Measurements from ENCODE around the gene KCNQ4.

Gene KCNQ4

GRCh38 chr1:40755067-40755466 is 28.5 kb upstream of the KCNQ4 start:
- DNase-seq: no peak

- no peak for DNase-seq
Observed at GRCh38 chr1:40756523-40756922, 27.1 kb upstream of the KCNQ4 start.

GRCh38 chr1:40757084-40757483 is 26.5 kb upstream of the KCNQ4 start:
- no peak for DNase-seq

DNA sequence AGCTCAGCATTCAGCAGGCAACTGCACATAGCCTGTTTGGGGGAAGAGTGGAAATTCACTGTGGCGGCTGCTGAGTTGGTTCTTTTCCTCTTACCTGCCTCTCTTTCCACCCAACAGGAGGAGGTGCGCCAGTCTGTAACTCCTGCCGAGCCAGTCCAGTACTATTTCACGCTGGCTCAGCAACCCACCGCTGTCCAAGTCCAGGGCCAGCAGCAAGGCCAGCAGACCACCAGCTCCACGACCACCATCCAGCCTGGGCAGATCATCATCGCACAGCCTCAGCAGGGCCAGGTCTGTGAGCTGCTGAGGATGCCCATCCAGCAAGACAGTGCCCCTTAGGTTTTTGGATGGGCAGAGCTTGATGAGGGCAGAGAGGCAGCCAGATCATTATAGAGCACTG is 25.6 kb upstream of the KCNQ4 start:
- no peak for DNase-seq

- DNase-seq: no peak
Observed at GRCh38 chr1:40758578-40759343, 24.8 kb upstream of the KCNQ4 start.

- DNase-seq: no peak
Observed at GRCh38 chr1:40760984-40761383, 22.6 kb upstream of the KCNQ4 start.

GRCh38 chr1:40762144-40762923 is 21.3 kb upstream of the KCNQ4 start:
- no peak for DNase-seq

DNA sequence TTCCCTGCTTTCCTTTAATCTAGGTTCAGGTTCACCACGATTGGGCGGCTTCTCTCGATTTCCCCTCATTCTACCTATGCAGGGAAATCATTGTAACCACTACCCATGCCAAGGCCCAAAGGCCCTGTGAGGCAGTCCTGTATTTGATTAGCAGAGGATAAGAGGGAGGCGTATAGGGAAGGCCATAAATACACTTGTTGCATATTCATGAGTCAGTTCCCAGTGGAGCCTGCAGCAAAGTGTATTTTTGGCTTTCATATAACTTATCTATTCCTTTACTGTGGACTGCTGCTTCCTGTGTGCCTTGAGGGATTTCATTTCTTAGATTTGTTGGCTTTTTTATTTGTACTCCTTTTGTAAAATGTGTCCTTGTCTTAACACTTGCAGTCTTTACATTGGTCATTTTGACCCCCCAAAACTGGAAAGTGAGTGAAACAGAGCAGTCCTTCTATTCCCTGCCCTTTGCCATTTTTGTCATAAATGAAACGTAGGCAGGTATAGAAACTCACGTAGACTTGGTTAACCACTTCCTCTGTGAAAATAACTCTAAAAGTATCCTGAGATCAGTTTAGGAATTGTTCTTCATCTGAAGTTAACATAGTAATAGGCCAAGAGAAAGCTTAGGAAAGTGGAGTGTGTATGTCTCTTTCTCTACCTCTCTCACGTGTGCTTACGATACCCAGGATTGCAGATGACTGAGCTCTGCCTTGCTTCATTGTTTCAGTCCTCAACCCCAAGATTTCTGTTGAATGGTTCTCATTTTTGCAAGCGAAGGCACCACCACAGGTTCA is 19.6 kb upstream of the KCNQ4 start:
- DNase-seq: no peak

DNA sequence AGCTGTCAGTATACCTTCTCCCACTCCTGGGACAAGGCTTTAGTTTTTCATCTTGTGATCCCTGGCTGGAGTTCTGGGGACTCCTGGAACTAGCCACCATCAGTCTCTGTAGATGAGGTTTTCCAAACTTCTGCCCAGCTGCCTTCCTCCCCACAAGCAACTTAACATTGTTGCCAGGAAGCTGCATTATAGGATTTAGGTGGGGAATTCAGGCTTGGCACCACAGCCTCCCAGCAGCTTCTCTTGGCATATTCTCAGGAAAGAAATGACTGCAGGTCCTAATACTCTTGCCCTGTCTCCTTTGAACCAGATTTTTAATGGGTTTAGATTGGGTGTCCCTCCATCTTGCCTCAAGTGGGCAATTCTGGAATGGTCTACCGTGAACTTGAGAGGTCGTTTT is 18.6 kb upstream of the KCNQ4 start:
- DNase-seq: no peak

DNA sequence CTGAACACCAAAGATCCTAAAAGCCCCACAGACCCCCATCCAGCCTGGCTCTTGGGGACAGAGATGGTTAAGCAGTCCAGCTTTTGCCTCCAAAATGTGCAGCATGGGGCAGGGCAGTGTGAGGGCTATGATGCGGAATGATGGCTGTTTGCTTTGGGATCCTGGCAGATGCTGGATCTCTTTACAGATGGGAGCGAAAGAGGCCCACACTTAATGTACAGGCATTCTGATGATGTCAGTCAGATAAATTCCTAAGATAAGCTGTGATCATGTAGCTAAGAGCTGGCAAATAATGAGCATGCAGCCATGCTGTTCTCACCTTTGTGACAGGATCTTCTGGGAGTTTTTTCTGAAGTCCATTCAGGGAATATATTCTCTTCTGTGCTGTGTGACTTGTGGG is 17.6 kb upstream of the KCNQ4 start:
- DNase-seq: no peak

GRCh38 chr1:40766560-40766959 is 17.0 kb upstream of the KCNQ4 start:
- DNase-seq: no peak

DNA sequence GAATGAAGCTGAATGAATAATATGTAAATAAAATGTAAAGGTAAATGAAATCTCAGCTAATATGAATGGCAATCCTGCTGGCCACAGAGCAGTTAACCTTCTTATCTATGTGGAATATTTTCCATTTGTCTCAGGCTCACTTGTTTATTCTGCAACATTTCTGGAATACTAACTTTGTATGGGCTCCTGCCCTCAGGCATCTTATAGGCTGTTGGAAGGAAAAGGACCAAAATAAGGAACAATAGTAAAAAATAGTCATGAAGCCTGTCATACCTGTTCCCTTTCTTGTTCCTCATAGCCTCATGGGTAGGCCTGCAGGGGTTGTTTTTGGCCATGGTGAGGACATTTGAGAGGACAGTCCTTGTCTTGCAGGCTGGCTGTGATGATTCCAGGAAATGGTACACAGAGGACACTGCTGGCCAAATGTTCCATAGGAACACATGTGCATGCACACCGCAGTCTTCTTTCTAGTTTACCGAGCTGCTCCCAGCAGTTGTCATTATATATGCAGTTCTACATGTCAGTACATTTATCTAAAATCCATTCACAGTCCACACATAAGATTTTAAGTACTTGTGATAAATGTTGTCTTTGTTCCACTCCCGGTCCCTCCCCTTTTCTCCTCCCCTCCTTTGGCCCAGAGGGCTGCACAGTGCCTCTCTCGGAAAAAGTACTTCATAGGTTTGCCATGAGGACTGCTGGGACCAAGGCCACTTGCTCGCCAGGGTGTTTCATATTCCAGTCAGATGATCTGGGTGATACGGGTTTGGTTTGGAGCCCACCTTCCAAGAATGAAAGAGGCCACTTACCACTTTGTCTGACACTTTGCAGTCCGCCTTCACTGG is 15.2 kb upstream of the KCNQ4 start:
- DNase-seq: no peak

GRCh38 chr1:40769815-40770214 is 13.8 kb upstream of the KCNQ4 start:
- no peak for DNase-seq

DNA sequence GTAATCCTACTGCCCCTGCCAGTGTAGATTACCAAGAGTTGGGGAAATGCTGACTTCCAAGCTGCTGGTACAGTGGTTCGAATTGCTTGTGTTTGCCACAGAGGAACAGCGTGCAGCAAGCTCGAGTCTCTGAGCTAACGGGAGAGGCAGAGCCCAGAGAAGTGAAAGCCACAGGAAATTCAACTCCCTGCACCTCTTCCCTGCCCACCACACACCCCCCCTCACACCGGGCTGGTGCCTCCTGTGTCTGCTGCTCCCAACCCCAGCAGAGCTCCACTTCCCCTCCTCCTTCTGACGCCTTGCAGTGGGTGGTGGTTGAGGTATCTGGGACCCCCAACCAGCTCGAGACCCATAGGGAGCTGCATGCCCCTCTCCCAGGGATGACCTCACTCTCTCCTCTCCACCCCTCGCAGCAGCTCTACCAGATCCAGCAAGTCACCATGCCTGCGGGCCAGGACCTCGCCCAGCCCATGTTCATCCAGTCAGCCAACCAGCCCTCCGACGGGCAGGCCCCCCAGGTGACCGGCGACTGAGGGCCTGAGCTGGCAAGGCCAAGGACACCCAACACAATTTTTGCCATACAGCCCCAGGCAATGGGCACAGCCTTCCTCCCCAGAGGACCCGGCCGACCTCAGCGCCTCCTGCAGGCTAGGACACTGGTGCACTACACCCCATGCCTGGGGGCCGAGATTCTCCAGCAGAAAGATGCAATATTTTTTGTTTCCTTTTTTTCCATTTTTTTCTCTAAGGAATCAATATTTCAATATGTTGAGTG is 13.1 kb upstream of the KCNQ4 start:
- DNase-seq: no peak

DNA sequence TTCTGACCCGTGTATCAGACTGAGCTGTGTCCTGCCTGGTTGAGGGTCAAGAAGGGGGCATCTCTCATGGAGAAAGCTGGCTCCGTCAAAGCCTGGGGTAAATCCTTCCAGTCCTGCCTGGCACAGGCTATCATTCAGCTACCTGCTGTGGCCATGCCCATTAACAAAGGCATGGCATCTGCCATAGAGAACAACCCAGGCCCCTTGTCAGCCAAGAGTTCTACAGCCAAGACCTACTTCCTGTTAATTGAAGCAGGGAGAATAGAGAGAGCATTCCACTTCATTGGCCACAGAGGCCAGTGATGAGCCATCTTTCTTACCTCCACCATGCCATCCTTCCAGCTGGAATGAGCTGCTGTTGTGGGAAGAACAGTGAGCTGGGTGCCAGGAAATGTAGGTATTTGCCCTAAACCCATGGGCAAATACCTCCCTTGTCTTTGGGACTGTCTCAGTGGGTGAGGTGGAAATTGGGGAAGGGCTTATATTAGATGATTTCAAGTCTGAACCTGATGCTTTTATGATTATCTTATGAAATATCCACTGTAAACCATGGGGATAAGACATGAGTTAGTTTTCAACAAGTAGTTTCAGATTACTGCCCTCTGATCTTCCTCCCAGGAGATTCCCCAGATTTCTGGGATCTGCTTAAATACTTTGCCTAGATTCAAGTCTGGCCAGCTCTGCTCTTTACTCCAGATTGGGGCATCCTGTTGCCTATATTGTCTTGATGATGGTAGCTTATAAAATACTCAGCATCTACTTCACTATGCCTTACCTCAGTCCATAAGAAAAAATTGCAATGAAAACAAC is 11.2 kb upstream of the KCNQ4 start:
- no peak for DNase-seq

- no peak for DNase-seq
Observed at GRCh38 chr1:40773748-40774265, 9.8 kb upstream of the KCNQ4 start.

DNA sequence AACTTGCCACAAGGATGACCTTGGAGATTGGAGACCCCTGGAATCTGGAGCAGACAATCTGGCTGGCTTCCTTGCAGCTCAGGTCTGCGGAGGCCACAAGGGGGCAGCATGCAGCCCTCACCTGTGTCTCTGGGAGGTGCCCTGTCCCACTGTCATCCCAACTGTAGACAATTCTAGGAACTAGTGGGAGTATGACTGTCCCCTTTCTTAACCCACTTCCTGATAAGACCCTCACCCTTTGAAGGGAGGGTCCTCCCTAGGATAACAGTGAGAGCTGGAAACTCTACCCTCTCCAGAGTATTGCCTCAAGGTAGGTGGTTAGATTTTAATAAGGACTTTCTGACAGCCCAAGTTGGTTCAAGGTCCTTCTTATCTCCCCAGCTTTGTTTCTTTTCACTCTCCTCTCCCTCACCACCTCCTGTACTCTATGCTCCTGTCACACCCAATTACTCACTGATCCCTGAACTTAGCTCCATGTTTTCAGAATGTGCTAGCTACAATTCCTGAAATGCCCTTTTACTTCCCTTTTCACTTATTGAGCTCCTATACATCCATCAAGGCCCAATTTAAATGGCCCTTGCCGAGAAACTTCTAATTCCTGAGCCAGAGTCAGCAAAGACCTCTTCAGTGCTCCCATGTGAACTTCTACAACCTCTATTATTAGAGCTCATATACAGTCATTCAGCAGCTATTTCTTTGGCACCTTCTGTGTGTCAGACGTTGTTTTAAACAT is 9.2 kb upstream of the KCNQ4 start:
- DNase-seq: peak; percentile 46

GRCh38 chr1:40776236-40777072 is 7.1 kb upstream of the KCNQ4 start:
- no peak for DNase-seq

Data from CD4-positive, alpha-beta T cell treated with Interleukin-15 for 1 hour (primary cell).